WTC11 (cell line): ENCODE results near the gene CACNA1E. TPM values are rescaled to one million over a fixed set of nuclear protein-coding genes. Genes with fewer than 3 reads are reported as not detected.

ENCODE experiments used
- ATAC-seq: fragments of 200-7000 bp; cut with Tn5 transposase; 2 replicates; pipeline ENCODE4 v1.10.0; 2021; ENCODE audit warnings: mild to moderate bottlenecking, moderate library complexity
- CTCF ChIA-PET: fragments of 300-600 bp; sonication (Branson Sonifier 250); formaldehyde crosslinking; loops from one replicate; lab custom pipeline; 2021; ENCODE audit warnings: antibody characterized with exemption; lab: Charles Lee
- POLR2A ChIA-PET: fragments of 350-600 bp; sonication (Branson Sonifier 250); formaldehyde crosslinking; loops from one replicate; lab custom pipeline; 2021; ENCODE audit warnings: antibody characterized with exemption; lab: Charles Lee
- DNase-seq: peaks from one replicate; pipeline ENCODE4 v3.0.0; 2021; ENCODE audit warnings: low spot score
- H3K27ac Mint-ChIP-seq: 2 replicates; pipeline ENCODE4 v1.8.0; 2021; ENCODE audit warnings: mixed read lengths
- H3K27me3 Mint-ChIP-seq: 2 replicates; pipeline ENCODE4 v1.8.0; 2021; ENCODE audit warnings: low read depth, mild to moderate bottlenecking, moderate library complexity, mixed read lengths
- H3K36me3 Mint-ChIP-seq: 2 replicates; pipeline ENCODE4 v1.8.0; 2021; ENCODE audit warnings: mixed read lengths
- H3K4me1 Mint-ChIP-seq: 2 replicates; pipeline ENCODE4 v1.8.0; 2022; ENCODE audit warnings: mixed read lengths
- H3K4me3 Mint-ChIP-seq: 2 replicates; pipeline ENCODE4 v1.8.0; 2021; ENCODE audit warnings: mild to moderate bottlenecking, moderate library complexity, mixed read lengths
- H3K9me3 Mint-ChIP-seq: 2 replicates; pipeline ENCODE4 v1.8.0; 2021; ENCODE audit warnings: mixed read lengths
- E2F5 ChIP-seq: sonication (generic); formaldehyde crosslinking; IDR thresholded peaks from 2 replicates; pipeline ENCODE4 v1.8.1; 2022; ENCODE audit warnings: mild to moderate bottlenecking, moderate library complexity, missing genetic modification reagents
- ELF4 ChIP-seq: sonication (generic); formaldehyde crosslinking; IDR thresholded peaks from 2 replicates; pipeline ENCODE4 v1.8.1; 2022; ENCODE audit warnings: low read depth, mild to moderate bottlenecking, moderate library complexity, missing genetic modification reagents
- ESRRA ChIP-seq: sonication (generic); formaldehyde crosslinking; IDR thresholded peaks from 2 replicates; pipeline ENCODE4 v1.8.1; 2022; ENCODE audit warnings: mild to moderate bottlenecking, missing genetic modification reagents, borderline replicate concordance
- ETV6 ChIP-seq: sonication (generic); formaldehyde crosslinking; IDR thresholded peaks from 2 replicates; pipeline ENCODE4 v1.8.1; 2022; ENCODE audit warnings: mild to moderate bottlenecking, missing genetic modification reagents
- FOXJ3 ChIP-seq: sonication (generic); formaldehyde crosslinking; IDR thresholded peaks from 2 replicates; pipeline ENCODE4 v1.9.0; 2021; ENCODE audit warnings: missing genetic modification reagents, mild to moderate bottlenecking, borderline replicate concordance
- FOXP1 ChIP-seq: sonication (generic); formaldehyde crosslinking; IDR thresholded peaks from 2 replicates; pipeline ENCODE4 v1.8.0; 2022; ENCODE audit warnings: missing genetic modification reagents, mild to moderate bottlenecking, moderate library complexity, borderline replicate concordance
- GABPB1 ChIP-seq: sonication (generic); formaldehyde crosslinking; IDR thresholded peaks from 2 replicates; pipeline ENCODE4 v1.8.1; 2023; ENCODE audit warnings: mild to moderate bottlenecking, missing genetic modification reagents
- GRHL2 ChIP-seq: fragments of 250-450 bp; sonication (Bioruptor Pico); IDR thresholded peaks from 2 replicates; pipeline ENCODE4 v1.8.0; 2022; ENCODE audit warnings: mild to moderate bottlenecking, moderate library complexity; ENCODE audit not compliant: insufficient replicate concordance, severe bottlenecking
- MYBL2 ChIP-seq: sonication (generic); formaldehyde crosslinking; IDR thresholded peaks from 2 replicates; pipeline ENCODE4 v1.8.1; 2023; ENCODE audit warnings: mild to moderate bottlenecking, moderate library complexity, missing genetic modification reagents
- NR2C2 ChIP-seq: sonication (generic); formaldehyde crosslinking; IDR thresholded peaks from 2 replicates; pipeline ENCODE4 v1.8.0; 2022; ENCODE audit warnings: mild to moderate bottlenecking, missing genetic modification reagents
- PRDM15 ChIP-seq: sonication (generic); formaldehyde crosslinking; IDR thresholded peaks from 2 replicates; pipeline ENCODE4 v1.8.0; 2022; ENCODE audit warnings: missing genetic modification reagents
- RELA ChIP-seq: sonication (generic); formaldehyde crosslinking; IDR thresholded peaks from 2 replicates; pipeline ENCODE4 v1.8.1; 2022; ENCODE audit warnings: missing genetic modification reagents, mild to moderate bottlenecking, borderline replicate concordance
- SOX15 ChIP-seq: fragments of 250-450 bp; sonication (Bioruptor Pico); IDR thresholded peaks from 2 replicates; pipeline ENCODE4 v1.9.0; 2021; ENCODE audit warnings: mild to moderate bottlenecking
- ZBTB43 ChIP-seq: sonication (generic); formaldehyde crosslinking; IDR thresholded peaks from 2 replicates; pipeline ENCODE4 v1.8.1; 2023; ENCODE audit warnings: mild to moderate bottlenecking, missing genetic modification reagents
- ZNF121 ChIP-seq: sonication (generic); formaldehyde crosslinking; IDR thresholded peaks from 2 replicates; pipeline ENCODE4 v1.8.0; 2023; ENCODE audit warnings: missing genetic modification reagents
- ZNF138 ChIP-seq: sonication (generic); formaldehyde crosslinking; conservative IDR thresholded peaks from 2 replicates; pipeline ENCODE4 v1.8.1; 2022; ENCODE audit warnings: mild to moderate bottlenecking, moderate library complexity, missing genetic modification reagents
- ZNF317 ChIP-seq: sonication (generic); formaldehyde crosslinking; IDR thresholded peaks from 2 replicates; pipeline ENCODE4 v1.8.1; 2023; ENCODE audit warnings: low read depth, mild to moderate bottlenecking, moderate library complexity, missing genetic modification reagents, borderline replicate concordance
- ZNF512 ChIP-seq: sonication (generic); formaldehyde crosslinking; IDR thresholded peaks from 2 replicates; pipeline ENCODE4 v1.8.1; 2022; ENCODE audit warnings: missing genetic modification reagents, borderline replicate concordance
- total RNA-seq: library from RNA; stranded (reverse); gene quantifications from 3 replicates; pipeline ENCODE4 v1.2.3, GENCODE V29; 2021
- TF ChIP-seq, protein P1 (sequence below): sonication (generic); formaldehyde crosslinking; conservative IDR thresholded peaks from 2 replicates; pipeline ENCODE4 v1.8.1; 2022; ENCODE audit warnings: mild to moderate bottlenecking, missing genetic modification reagents
- TF ChIP-seq, protein P2 (sequence below): fragments of 250-450 bp; sonication (Bioruptor Pico); conservative IDR thresholded peaks from 2 replicates; pipeline ENCODE4 v1.9.0; 2021; ENCODE audit warnings: mild to moderate bottlenecking

CACNA1E gene
- total RNA-seq, 1 experiment from 2014 or later = 0.63 TPM

GRCh38 chr1:181783208-181783607 is 299.9 kb downstream of the CACNA1E start (continued):
- TF ChIP-seq MYBL2 (CRISPR knock-in tag) = no peak
- no peak for TF ChIP-seq ZNF121 (CRISPR knock-in tag)
- no peak for TF ChIP-seq ZBTB43
- TF ChIP-seq FOXP1 (CRISPR knock-in tag) = no peak
- no peak for TF ChIP-seq ZNF512
- TF ChIP-seq PRDM15 = no peak
- TF ChIP-seq GABPB1 (CRISPR knock-in tag) = no peak
- no peak for TF ChIP-seq SOX15
- TF ChIP-seq ELF4 (CRISPR knock-in tag) = no peak
- TF ChIP-seq RELA (CRISPR knock-in tag) = no peak
- no peak for TF ChIP-seq FOXJ3

DNA sequence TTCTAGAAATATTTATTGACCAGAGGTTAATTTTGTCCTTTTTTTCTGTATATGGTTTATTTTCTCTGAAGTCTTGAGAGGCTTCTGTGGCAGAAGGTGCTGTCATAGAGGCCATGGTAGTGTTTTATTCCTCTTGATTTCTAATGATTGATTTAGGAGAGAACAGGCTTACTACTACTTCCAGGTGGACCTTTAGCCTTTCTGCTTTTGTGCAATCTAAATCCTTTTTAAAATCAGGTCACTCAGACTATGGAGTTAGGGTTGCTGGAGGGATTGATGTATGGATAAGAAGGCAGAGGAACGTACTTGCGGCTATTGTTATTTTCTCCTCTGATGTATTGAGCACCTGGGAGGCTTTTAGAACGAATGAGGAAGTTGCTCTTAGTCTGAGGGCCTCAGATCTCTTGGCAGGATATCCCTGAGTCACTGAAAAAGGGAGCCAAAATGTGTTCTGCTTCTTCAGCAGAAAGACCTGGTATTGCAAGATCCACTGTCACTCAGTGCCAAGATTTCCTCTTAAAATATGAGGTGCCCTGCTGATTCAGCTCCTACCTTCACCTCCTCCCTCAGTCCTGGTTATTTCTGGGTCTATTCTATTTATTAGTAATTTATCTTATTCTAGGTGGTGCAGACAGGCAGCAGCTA is 300.8 kb downstream of the CACNA1E start:
- no peak for DNase-seq
- Mint-ChIP-seq H3K9me3 (peaks cover 17% of the 10 kb centered on the region), H3K36me3 (no peaks in the 10 kb centered on the region), H3K4me1 (peaks cover 20% of the 10 kb centered on the region), H3K27ac (no peak overlapping the region), H3K27me3 (no peaks in the 10 kb centered on the region; the same call in 1 of the 2 replicates), H3K4me3 (no peak overlapping the region)
- POLR2A ChIA-PET = no interaction called here
- TF ChIP-seq ZNF317 (no peak), ZNF138 (CRISPR knock-in tag) (no peak), ESRRA (CRISPR knock-in tag) (no peak), FOXJ3 (no peak), ETV6 (no peak), MYBL2 (CRISPR knock-in tag) (no peak), E2F5 (CRISPR knock-in tag) (no peak), GRHL2 (no peak), NR2C2 (CRISPR knock-in tag) (no peak)
- TF ChIP-seq, protein P1, sequence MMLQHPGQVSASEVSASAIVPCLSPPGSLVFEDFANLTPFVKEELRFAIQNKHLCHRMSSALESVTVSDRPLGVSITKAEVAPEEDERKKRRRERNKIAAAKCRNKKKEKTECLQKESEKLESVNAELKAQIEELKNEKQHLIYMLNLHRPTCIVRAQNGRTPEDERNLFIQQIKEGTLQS = no peak
- TF ChIP-seq, protein P2, sequence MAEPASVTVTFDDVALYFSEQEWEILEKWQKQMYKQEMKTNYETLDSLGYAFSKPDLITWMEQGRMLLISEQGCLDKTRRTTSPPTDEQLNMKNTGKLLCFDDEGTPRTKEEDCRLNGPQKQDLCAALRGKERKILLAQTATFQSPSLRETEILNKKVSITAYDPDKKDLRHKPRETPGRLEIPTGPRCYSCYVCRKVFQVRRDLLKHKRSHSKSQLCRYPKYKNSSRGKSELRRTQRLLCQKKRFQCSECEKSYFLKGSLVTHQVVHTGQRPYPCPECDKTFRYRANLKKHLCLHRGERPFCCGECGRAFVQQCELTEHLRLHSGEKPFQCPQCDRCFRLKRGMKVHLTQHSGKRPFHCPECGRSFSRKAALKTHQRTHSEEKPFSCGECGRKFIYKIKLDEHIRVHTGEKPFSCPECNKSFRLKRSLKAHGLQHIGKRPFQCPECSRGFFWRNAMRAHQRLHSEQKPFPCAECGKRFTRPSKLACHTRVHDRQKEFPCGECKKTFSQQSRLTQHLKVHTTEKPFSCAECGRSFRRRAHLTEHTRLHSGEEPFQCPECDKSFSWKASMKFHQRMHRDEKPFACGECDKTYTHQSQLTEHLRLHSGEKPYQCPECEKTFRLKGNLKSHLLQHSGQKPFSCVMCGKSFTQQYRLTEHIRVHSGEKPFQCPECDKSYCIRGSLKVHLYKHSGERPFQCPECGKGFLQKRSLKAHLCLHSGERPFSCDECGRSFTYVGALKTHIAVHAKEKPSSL = no peak
- no peak for ATAC-seq
- CTCF ChIA-PET = interaction anchor here (1.0 to 1.2 kb wide), 2 partner anchors 135 to 153 kb away, joined by 4 to 5 read pairs; no protein-coding TSS in a partner anchor
